Measurements from ENCODE around the gene METAP1D.

GRCh38 chr2:172109256-172109987, 109.7 kb downstream of the METAP1D start:
- TF ChIP-seq CTCF (conservative IDR thresholded peaks at IDR 0.05) (no peak), EZH2 (IDR thresholded peaks at IDR 0.05; ENCODE audit: low read depth) (no peak)

All from PC-9 (cell line).